Skin epidermis (tissue), 12 donors: ENCODE data around the gene SLC13A3.

ENCODE experiments used
- H3K27ac ChIP-seq, 21 experiments: fragments of 200-600 bp; sonication (generic) in 11 of 21; one replicate each; pipeline ENCODE4 v1.5.0; 2020; ENCODE audit warnings: mild to moderate bottlenecking in 3 of 21, inconsistent platforms in 2 of 21, moderate library complexity in 2 of 21
- H3K4me3 ChIP-seq, 7 experiments: fragments of 200-600 bp; sonication (generic) in 2 of 7; one replicate each; pipeline ENCODE4 v1.5.0; 2020; ENCODE audit warnings: inconsistent platforms in 2 of 7, mild to moderate bottlenecking in 2 of 7, moderate library complexity in 1 of 7

SLC13A3 gene

DNA sequence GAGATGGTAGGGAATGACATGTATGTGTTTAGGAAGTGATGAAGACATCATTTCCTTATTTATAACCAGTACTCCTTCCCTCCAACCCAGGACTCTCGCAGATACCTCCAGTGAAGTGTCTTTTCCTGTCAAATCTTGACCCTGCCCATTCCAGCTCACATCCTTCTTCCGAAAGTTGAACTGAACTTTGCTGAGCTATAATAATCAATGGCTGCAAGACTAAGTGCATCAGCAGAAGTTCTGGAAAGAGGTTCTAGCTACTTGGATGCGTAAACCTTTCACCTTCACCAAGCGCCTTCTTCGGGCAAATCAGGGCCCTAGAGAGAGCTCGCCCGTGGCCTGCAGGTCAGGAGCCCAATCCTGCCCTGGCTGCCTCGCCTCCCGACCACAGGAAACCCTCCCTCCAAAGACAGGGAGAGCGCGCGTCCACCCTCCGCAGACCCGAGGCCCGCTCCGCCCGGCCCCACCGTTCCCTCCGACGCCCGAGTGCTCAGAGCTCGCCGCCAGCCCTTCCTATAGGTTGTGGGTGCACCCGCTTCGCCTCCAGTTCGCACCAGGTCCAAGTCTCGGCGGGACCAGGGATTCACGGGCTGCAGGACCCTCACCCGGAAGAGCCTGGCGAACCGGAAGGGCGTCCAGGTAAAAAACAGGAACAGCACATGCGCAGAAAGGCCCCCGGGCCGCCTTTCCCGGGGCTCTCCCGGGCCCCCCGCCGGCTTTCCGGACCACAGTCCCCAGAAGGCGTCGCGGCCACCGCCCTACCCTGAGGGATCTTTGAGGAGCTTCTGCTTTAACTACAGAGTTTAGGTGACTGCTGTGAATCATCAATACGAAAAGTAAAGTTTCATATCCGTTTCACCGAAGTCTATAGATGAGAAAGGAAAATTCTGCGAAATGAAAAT, 138.1 kb downstream of the SLC13A3 start, which contains the start of gene ZNF334:
ZNF334 (minus strand) TSS at position 617 of the 902 bp plus-strand sequence. CDS start 1,457 bp downstream, outside the sequence.
- H3K27ac ChIP-seq: peak within 1 kb of the TSS in 4 of 21 experiments; percentile 21 to 64 (median 24)
- H3K4me3 ChIP-seq: peak within 1 kb of the TSS; percentile 25 to 53 (median 40)

DNA sequence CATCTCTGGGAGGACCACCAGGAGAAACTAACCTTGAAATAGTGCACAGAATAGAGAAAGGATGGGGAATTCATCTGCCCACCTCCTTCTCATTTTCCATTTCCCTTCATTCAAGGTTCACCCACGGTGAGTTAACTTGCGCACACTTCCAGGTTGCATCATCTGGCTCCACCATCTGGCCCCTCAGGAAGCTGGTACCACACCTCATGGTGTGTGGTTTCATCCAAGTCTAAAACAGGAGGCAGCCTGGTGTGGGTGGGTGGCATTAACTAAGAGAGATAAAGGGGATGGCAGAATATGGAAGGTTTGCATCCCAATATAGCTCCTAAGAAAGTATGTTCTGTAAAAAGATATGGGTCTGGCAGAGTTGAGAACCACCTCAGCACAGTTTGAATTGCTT, 141.7 kb downstream of the SLC13A3 start:
- Histone ChIP-seq H3K4me3 (no peak overlapping the region), H3K27ac (no peak overlapping the region)
